IMR-90 (cell line): ENCODE results near the gene SUPT3H. TPM values are rescaled to one million over a fixed set of nuclear protein-coding genes. Genes with fewer than 3 reads are reported as not detected.

Source experiments
- ATAC-seq: fragments of 200-7000 bp; cut with Tn5 transposase; 2 replicates; pipeline ENCODE4 v1.9.1; 2020; ENCODE audit warnings: low read depth, mild to moderate bottlenecking, moderate library complexity
- BruUV-seq: library from RNA; stranded (reverse); fragments of 400-500 nt; replicated peaks from 2 replicates; lab custom pipeline; 2021; lab: Mats Ljungman, UMichigan
- CTCF ChIA-PET: fragments of 300-600 bp; formaldehyde crosslinking; extraction: SDS; loops from one replicate; lab custom pipeline; 2021; ENCODE audit warnings: antibody characterized with exemption; lab: Yijun Ruan, JAX
- POLR2A ChIA-PET: fragments of 300-600 bp; sonication (Branson Sonifier 250); formaldehyde crosslinking; loops from one replicate; lab custom pipeline; 2022; ENCODE audit warnings: antibody characterized with exemption; ENCODE audit not compliant: unreplicated experiment; lab: Charles Lee
- DNase-seq: peaks from one replicate; pipeline ENCODE4 v3.0.0; 2013
- H2AFZ ChIP-seq: replicated peaks from 2 replicates; pipeline ENCODE3; 2013; ENCODE audit warnings: low read length, mild to moderate bottlenecking; ENCODE audit not compliant: poor library complexity
- H2AK5ac ChIP-seq: 2 replicates; pipeline ENCODE4 v1.6.1; 2013; ENCODE audit warnings: low read depth, low read length, inconsistent platforms
- H2AK9ac ChIP-seq: replicated peaks from 2 replicates; pipeline ENCODE3; 2013; ENCODE audit warnings: mild to moderate bottlenecking, low read depth, low read length, moderate library complexity; ENCODE audit not compliant: poor library complexity
- H2BK120ac ChIP-seq: 2 replicates; pipeline ENCODE4 v1.6.1; 2013; ENCODE audit warnings: low read depth, low read length, inconsistent platforms
- H2BK15ac ChIP-seq: 3 replicates; pipeline ENCODE4 v1.6.1; 2013; ENCODE audit warnings: low read depth, low read length, inconsistent platforms
- H2BK20ac ChIP-seq: 2 replicates; pipeline ENCODE4 v1.6.1; 2013; ENCODE audit warnings: low read depth, mild to moderate bottlenecking, inconsistent platforms, low read length, moderate library complexity
- H2BK5ac ChIP-seq: 2 replicates; pipeline ENCODE4 v1.6.1; 2013; ENCODE audit warnings: mild to moderate bottlenecking, low read depth, low read length, inconsistent platforms; ENCODE audit not compliant: poor library complexity, severe bottlenecking
- H3K14ac ChIP-seq: replicated peaks from 2 replicates; pipeline ENCODE4 v1.6.1; 2013; ENCODE audit warnings: low read depth, low read length, inconsistent platforms
- H3K18ac ChIP-seq: 2 replicates; pipeline ENCODE4 v1.6.1; 2013; ENCODE audit warnings: low read depth, low read length, control low read depth
- H3K23ac ChIP-seq: 2 replicates; pipeline ENCODE4 v1.6.1; 2013; ENCODE audit warnings: low read depth, low read length, inconsistent platforms
- H3K27ac ChIP-seq: 2 replicates; pipeline ENCODE4 v1.5.1; 2013; ENCODE audit warnings: mild to moderate bottlenecking, control low read depth, low read length; ENCODE audit not compliant: insufficient read depth
- H3K27me3 ChIP-seq: 2 replicates; pipeline ENCODE4 v1.6.1; 2013; ENCODE audit warnings: low read length; ENCODE audit not compliant: control insufficient read depth, insufficient read depth
- H3K36me3 ChIP-seq: 2 replicates; pipeline ENCODE4 v1.6.1; 2013; ENCODE audit warnings: low read length, mixed read lengths; ENCODE audit not compliant: control insufficient read depth, insufficient read depth
- H3K4ac ChIP-seq: 2 replicates; pipeline ENCODE4 v1.6.1; 2013; ENCODE audit warnings: low read depth, low read length, inconsistent platforms
- H3K4me1 ChIP-seq: 2 replicates; pipeline ENCODE4 v1.6.1; 2013; ENCODE audit warnings: low read length, mixed read lengths; ENCODE audit not compliant: control insufficient read depth, insufficient read depth
- H3K4me2 ChIP-seq: 2 replicates; pipeline ENCODE4 v1.6.1; 2013; ENCODE audit warnings: low read depth, mild to moderate bottlenecking, control low read depth, low read length, moderate library complexity
- H3K4me3 ChIP-seq: 2 replicates; pipeline ENCODE4 v1.5.1; 2013; ENCODE audit warnings: low read depth, mild to moderate bottlenecking, control low read depth, low read length, moderate library complexity; ENCODE audit not compliant: insufficient read depth
- H3K56ac ChIP-seq: 2 replicates; pipeline ENCODE4 v1.6.1; 2013; ENCODE audit warnings: low read length, inconsistent platforms; ENCODE audit not compliant: insufficient read depth; ENCODE audit errors: extremely low read depth
- H3K79me1 ChIP-seq, 2 experiments: 2 replicates each; pipeline ENCODE4 v1.6.1; 2013; ENCODE audit warnings: low read length in 2 of 2, inconsistent platforms in 1 of 2, low read depth in 1 of 2
- H3K9ac ChIP-seq: 2 replicates; pipeline ENCODE4 v1.6.1; 2013; ENCODE audit warnings: low read depth, low read length, control low read depth
- H3K9me1 ChIP-seq: 2 replicates; pipeline ENCODE4 v1.6.1; 2013; ENCODE audit warnings: low read length, inconsistent platforms; ENCODE audit not compliant: insufficient read depth
- H3K9me3 ChIP-seq: 2 replicates; pipeline ENCODE4 v1.6.1; 2013; ENCODE audit warnings: low read length; ENCODE audit not compliant: control insufficient read depth, insufficient read depth
- H4K20me1 ChIP-seq: 2 replicates; pipeline ENCODE4 v1.6.1; 2013; ENCODE audit warnings: low read length, inconsistent platforms; ENCODE audit not compliant: insufficient read depth
- H4K5ac ChIP-seq: 2 replicates; pipeline ENCODE4 v1.6.1; 2013; ENCODE audit warnings: mild to moderate bottlenecking, low read depth, low read length, control low read depth
- H4K8ac ChIP-seq, 2 experiments: 2 replicates each; pipeline ENCODE4 v1.6.1; 2013; ENCODE audit warnings: low read depth in 2 of 2, low read length in 2 of 2, control low read depth in 1 of 2, inconsistent platforms in 1 of 2
- H4K91ac ChIP-seq: 2 replicates; pipeline ENCODE4 v1.6.1; 2013; ENCODE audit warnings: low read depth, low read length, inconsistent platforms; ENCODE audit not compliant: insufficient read depth
- CEBPB ChIP-seq: IDR thresholded peaks from 2 replicates; pipeline ENCODE4 v1.6.1; 2012; ENCODE audit warnings: low read depth, low read length, improper control_type of control experiment
- CHD1 ChIP-seq: IDR thresholded peaks from 2 replicates; pipeline ENCODE4 v1.6.1; 2012; ENCODE audit warnings: low read depth, low read length, improper control_type of control experiment
- CTCF ChIP-seq: conservative IDR thresholded peaks from 2 replicates; pipeline ENCODE4 v1.5.1; 2012; ENCODE audit warnings: mild to moderate bottlenecking, low read depth, low read length, improper control_type of control experiment
- FOS ChIP-seq: fragments of 150-350 bp; IDR thresholded peaks from 2 replicates; pipeline ENCODE4 v1.6.1; 2016; ENCODE audit warnings: low read depth, low read length
- MAFK ChIP-seq: IDR thresholded peaks from 2 replicates; pipeline ENCODE4 v1.6.1; 2012; ENCODE audit warnings: low read depth, low read length, improper control_type of control experiment
- MAZ ChIP-seq: IDR thresholded peaks from 2 replicates; pipeline ENCODE4 v1.6.1; 2012; ENCODE audit warnings: low read depth, mild to moderate bottlenecking, low read length, improper control_type of control experiment, moderate library complexity, borderline replicate concordance
- RAD21 ChIP-seq: IDR thresholded peaks from 2 replicates; pipeline ENCODE4 v1.6.1; 2012; ENCODE audit warnings: low read length, improper control_type of control experiment
- RFX5 ChIP-seq: IDR thresholded peaks from 2 replicates; pipeline ENCODE4 v1.8.0; 2012; ENCODE audit warnings: low read depth, mild to moderate bottlenecking, low read length, moderate library complexity
- SMC3 ChIP-seq: fragments of 150-350 bp; IDR thresholded peaks from 2 replicates; pipeline ENCODE4 v1.6.1; 2016; ENCODE audit warnings: low read depth, mild to moderate bottlenecking, antibody characterized with exemption, low read length, moderate library complexity
- WGBS, 2 experiments: methylation state at CpG; one replicate each; pipeline versions ENCODE4 v1.1.5 to v1.1.7; 2013; ENCODE audit warnings: missing lambda C conversion rate in 2 of 2; ENCODE audit not compliant: insufficient read length in 1 of 2; ENCODE audit errors: extremely low coverage in 2 of 2; 5-methylcytosine and 5-hydroxymethylcytosine counted together
- dilution Hi-C: fragments of 300-500 bp; cut with HindIII; formaldehyde crosslinking; loops from one replicate; pipeline ENCODE4 v1.14.3; 2018; ENCODE audit warnings: low sequenced_read_pairs; ENCODE audit not compliant: unreplicated experiment
- in situ Hi-C: fragments of 300-500 bp; cut with MboI; formaldehyde crosslinking; loops from 3 replicates; pipeline ENCODE4 v1.14.3; 2019; ENCODE audit warnings: low sequenced_read_pairs, inconsistent platforms, mixed read lengths
- intact Hi-C: fragments of 100-400 bp; cut with micrococcal nuclease; formaldehyde crosslinking; loops from 2 replicates; pipeline ENCODE4 v1.10.0; 2022
- polyA plus RNA-seq, 3 experiments: library from polyadenylated mRNA; depleted of rRNA; stranded (reverse); fragments of >200 nt; gene quantifications; 2 replicates each; pipeline ENCODE4 v1.2.3, GENCODE V29; 2012; ENCODE audit warnings: low replicate concordance in 1 of 3
- total RNA-seq: library from RNA; depleted of rRNA; stranded (reverse); fragments of >200 nt; gene quantifications from 2 replicates; pipeline ENCODE4 v1.2.3, GENCODE V29; 2012

Gene SUPT3H
- total and polyA plus RNA-seq, 2 of the 4 experiments (the other 2 are of a cell fraction) = 4.5 to 5.0 TPM

GRCh38 chr6:45175272-45175671 lies 202.5 kb downstream of the SUPT3H start:
- H4K20me1 ChIP-seq = no peaks in the 10 kb centered on the region
- no peaks in the 10 kb centered on the region for H3K79me1 ChIP-seq
- no peak overlapping the region for H4K8ac ChIP-seq
- H3K4ac ChIP-seq = no peak overlapping the region
- H2BK15ac ChIP-seq = no peak overlapping the region
- no TSS peak for BruUV-seq
- no peak overlapping the region for H3K18ac ChIP-seq
- in situ Hi-C loops = no loop called here
- no peaks in the 10 kb centered on the region for H3K9me3 ChIP-seq
- no peak overlapping the region for H3K56ac ChIP-seq
- no peak overlapping the region for H3K23ac ChIP-seq
- H2AK5ac ChIP-seq = no peak overlapping the region
- no peaks in the 10 kb centered on the region for H3K36me3 ChIP-seq
- no peak overlapping the region for H2AFZ ChIP-seq
- TF ChIP-seq FOS (no peak), MAZ (no peak), CHD1 (no peak), SMC3 (no peak), CEBPB (no peak), RFX5 (no peak), CTCF (no peak), RAD21 (no peak), MAFK (no peak)
- CTCF ChIA-PET = interaction anchor here (0.6 kb wide), 1 partner anchor 522 kb away, joined by 5 read pairs; no protein-coding TSS in a partner anchor
- POLR2A ChIA-PET = no interaction called here
- H3K9ac ChIP-seq = no peak overlapping the region
- intact Hi-C loops = no loop called here
- H4K5ac ChIP-seq = no peak overlapping the region
- dilution Hi-C loops = no loop called here
- H3K4me2 ChIP-seq = no peak overlapping the region
- H2BK120ac ChIP-seq = no peak overlapping the region
- H3K27me3 ChIP-seq = no peaks in the 10 kb centered on the region
- H3K27ac ChIP-seq = no peak overlapping the region
- no peaks in the 10 kb centered on the region for H3K9me1 ChIP-seq
- H2BK20ac ChIP-seq = no peak overlapping the region
- H3K4me1 ChIP-seq = no peaks in the 10 kb centered on the region
- WGBS, 2 experiments = no CpG with 5 or more reads among the region's 7 CpGs
- ATAC-seq (no peak), DNase-seq (no peak)
- no peak overlapping the region for H3K14ac ChIP-seq
- no peak overlapping the region for H2BK5ac ChIP-seq
- no peak overlapping the region for H2AK9ac ChIP-seq
- H3K4me3 ChIP-seq = no peak overlapping the region
- H4K91ac ChIP-seq = no peak overlapping the region
